K562 (cell line): ENCODE data around the gene POM121. TPM values are rescaled to one million over a fixed set of nuclear protein-coding genes. Genes with fewer than 3 reads are reported as not detected.
A peak's percentile ranks its signal among the peaks of the same experiment; 100 is the strongest.

ENCODE experiments used
- ATAC-seq: fragments of 200-7000 bp; cut with Tn5 transposase; 3 replicates; pipeline ENCODE4 v1.9.1; 2020; ENCODE audit warnings: moderate library complexity
- BruUV-seq: library from RNA; stranded (reverse); fragments of 400-500 nt; replicated peaks from 2 replicates; lab custom pipeline; 2021; lab: Mats Ljungman, UMichigan
- CTCF ChIA-PET: fragments of 300-600 bp; formaldehyde crosslinking; extraction: SDS; loops from one replicate; lab custom pipeline; 2021; ENCODE audit warnings: low intra/inter-chr PET ratio; lab: Yijun Ruan, JAX
- POLR2A ChIA-PET: fragments of 300-600, 350-650 bp; sonication (Branson Sonifier 250); formaldehyde crosslinking; extraction: SDS; loops from one replicate; lab custom pipeline; 2021; ENCODE audit warnings: antibody characterized with exemption, inconsistent platforms; lab: Yijun Ruan, JAX
- DNase-seq, 4 experiments: peaks; one replicate each; pipeline versions ENCODE4 v3.0.0 to v3.0.0-alpha.2; 2011 to 2018; ENCODE audit warnings: low spot score in 3 of 4, mixed read lengths in 3 of 4; ENCODE audit errors: extremely low read depth in 1 of 4
- FAIRE-seq: peaks from 2 replicates; lab custom pipeline; 2011; peaks lifted over from hg19 to GRCh38; lab: Jason Lieb, UNC
- H2AFZ ChIP-seq: 2 replicates; pipeline ENCODE4 v1.6.0; 2011; ENCODE audit warnings: low read depth, low read length, control low read depth, inconsistent platforms
- H3K27ac ChIP-seq: fragments of 200-600 bp; 3 replicates; pipeline ENCODE4 v1.8.0; 2011; ENCODE audit warnings: low read depth, mild to moderate bottlenecking, control low read depth, inconsistent platforms, low read length, moderate library complexity, mixed read lengths; ENCODE audit errors: extremely low read depth
- H3K27me3 ChIP-seq, 2 experiments: fragments of 300-600 bp in 1 of 2; 2 replicates in 1 of 2; 3 replicates in 1 of 2; pipeline versions ENCODE4 v1.6.0 to v1.8.0; 2011; ENCODE audit warnings: inconsistent platforms in 2 of 2, low read length in 2 of 2, mild to moderate bottlenecking in 1 of 2, mixed read lengths in 1 of 2, moderate library complexity in 1 of 2; ENCODE audit not compliant: control insufficient read depth in 2 of 2, insufficient read depth in 2 of 2
- H3K36me3 ChIP-seq: fragments of 300-600 bp; 3 replicates; pipeline ENCODE4 v1.8.0; 2011; ENCODE audit warnings: mild to moderate bottlenecking, low read length, inconsistent platforms; ENCODE audit not compliant: control insufficient read depth, insufficient read depth
- H3K4me1 ChIP-seq, 2 experiments: fragments of 200-600 bp in 1 of 2; replicated peaks in 1 of 2; 2 replicates in 1 of 2; 3 replicates in 1 of 2; pipeline versions ENCODE4 v1.5.1 to v1.8.0; 2011; ENCODE audit warnings: inconsistent platforms in 2 of 2, low read length in 2 of 2, mild to moderate bottlenecking in 1 of 2, mixed read lengths in 1 of 2, moderate library complexity in 1 of 2; ENCODE audit not compliant: control insufficient read depth in 2 of 2, insufficient read depth in 2 of 2
- H3K4me2 ChIP-seq: 2 replicates; pipeline ENCODE4 v1.6.1; 2011; ENCODE audit warnings: low read length, control low read depth, inconsistent platforms, mixed read lengths; ENCODE audit not compliant: insufficient read depth
- H3K4me3 ChIP-seq: fragments of 200-600 bp; sonication (generic), shearing (Covaris generic); 2 replicates; pipeline ENCODE4 v1.5.1; 2016; ENCODE audit warnings: control low read depth, inconsistent platforms
- H3K79me2 ChIP-seq: fragments of 200-600 bp; 3 replicates; pipeline ENCODE4 v1.8.0; 2011; ENCODE audit warnings: low read length, inconsistent platforms; ENCODE audit not compliant: control insufficient read depth, insufficient read depth
- H3K9ac ChIP-seq, 2 experiments: 2 replicates each; pipeline versions ENCODE4 v1.6.0 to v1.6.1; 2011; ENCODE audit warnings: low read depth in 2 of 2, low read length in 2 of 2, control low read depth in 1 of 2, inconsistent platforms in 1 of 2, mild to moderate bottlenecking in 1 of 2, mixed read lengths in 1 of 2; ENCODE audit not compliant: insufficient read depth in 1 of 2
- H3K9me1 ChIP-seq: one replicate; pipeline ENCODE4 v1.6.0; 2011; ENCODE audit warnings: inconsistent platforms, mild to moderate bottlenecking, low read length, moderate library complexity; ENCODE audit not compliant: control insufficient read depth, insufficient read depth
- H3K9me3 ChIP-seq: replicated peaks from 2 replicates; pipeline ENCODE4 v1.5.1; 2011; ENCODE audit warnings: low read depth, low read length, inconsistent platforms; ENCODE audit not compliant: control insufficient read depth, insufficient read depth
- H4K20me1 ChIP-seq: replicated peaks from 2 replicates; pipeline ENCODE4 v1.6.1; 2011; ENCODE audit warnings: low read length, inconsistent platforms, mixed read lengths; ENCODE audit not compliant: control insufficient read depth, insufficient read depth
- CAMTA2 ChIP-seq: fragments of 250-450 bp; sonication (Bioruptor Pico); conservative IDR thresholded peaks from 2 replicates; pipeline ENCODE4 v1.5.1; 2022
- CEBPB ChIP-seq: fragments of 450-650 bp; IDR thresholded peaks from 2 replicates; pipeline ENCODE4 v1.6.1; 2016; ENCODE audit warnings: missing genetic modification characterization, missing compliant biosample characterization
- CHD2 ChIP-seq: IDR thresholded peaks from 2 replicates; pipeline ENCODE4 v1.6.1; 2011; ENCODE audit warnings: low read depth, low read length
- E4F1 ChIP-seq: fragments of 250-450 bp; sonication (Bioruptor Pico); IDR thresholded peaks from 2 replicates; pipeline ENCODE4 v1.5.0; 2021; ENCODE audit warnings: mild to moderate bottlenecking, borderline replicate concordance
- KLF1 ChIP-seq: fragments of 450-650 bp; IDR thresholded peaks from 2 replicates; pipeline ENCODE4 v1.6.1; 2016; ENCODE audit warnings: missing genetic modification characterization, missing compliant biosample characterization
- PTTG1 ChIP-seq: fragments of 450-650 bp; IDR thresholded peaks from 2 replicates; pipeline ENCODE4 v1.6.1; 2016; ENCODE audit warnings: low read depth, mild to moderate bottlenecking, missing genetic modification characterization, missing compliant biosample characterization
- SIN3A ChIP-seq, 2 experiments: fragments of 150-350 bp in 1 of 2; IDR thresholded peaks; 2 replicates each; pipeline ENCODE4 v1.6.1; 2011 to 2016; ENCODE audit warnings: borderline replicate concordance in 2 of 2, low read depth in 2 of 2, low read length in 2 of 2, mild to moderate bottlenecking in 2 of 2, moderate library complexity in 2 of 2; ENCODE audit not compliant: control insufficient read depth in 1 of 2
- ZKSCAN1 ChIP-seq: fragments of 150-350 bp; IDR thresholded peaks from 2 replicates; pipeline ENCODE4 v1.6.1; 2016; ENCODE audit warnings: low read depth, low read length
- ZNF146 ChIP-seq: IDR thresholded peaks from one replicate; pipeline ENCODE4 v1.6.1; 2018; ENCODE audit warnings: missing compliant biosample characterization; ENCODE audit not compliant: unreplicated experiment
- ZNF561 ChIP-seq: fragments of 450-650 bp; formaldehyde crosslinking; conservative IDR thresholded peaks from 2 replicates; pipeline ENCODE4 v1.4.0; 2020; ENCODE audit warnings: mild to moderate bottlenecking, moderate library complexity
- WGBS: fragments of 100-300 bp; shearing (Covaris generic); methylation state at CpG from one replicate; pipeline ENCODE4 v1.1.6; 2016; ENCODE audit warnings: low coverage, mixed read lengths; ENCODE audit not compliant: insufficient coverage; ENCODE audit errors: missing lambda C conversion rate; 5-methylcytosine and 5-hydroxymethylcytosine counted together
- in situ Hi-C: fragments of 300-500 bp; cut with MboI; formaldehyde crosslinking; loops from 4 replicates; pipeline ENCODE4 v1.15.0; 2018; ENCODE audit warnings: inconsistent platforms, mixed read lengths
- intact Hi-C: fragments of 100-400 bp; cut with micrococcal nuclease; formaldehyde crosslinking; loops from 2 replicates; pipeline ENCODE4 v1.14.2; 2022
- polyA plus RNA-seq, 8 experiments: library from polyadenylated mRNA; depleted of rRNA in 4 of 8; stranded (reverse) in 5 of 8; unstranded in 3 of 8; fragments of >200 nt; fragmentation: Nextera tagmentation in 2 of 8; fragmentation: Illumina TruSeq in 1 of 8; extraction: Ambion mirVana in 2 of 8; extraction: Trizol in 1 of 8; gene quantifications; 2 replicates each; pipeline versions ENCODE4 v1.2.1 to v1.2.3, GENCODE V29; 2011 to 2014; ENCODE audit warnings: inconsistent platforms in 1 of 8, missing spikeins in 1 of 8
- total RNA-seq, 7 experiments: library from RNA; depleted of rRNA in 6 of 7; stranded (reverse); fragments of >200 nt in 6 of 7; fragmentation: Illumina TruSeq in 2 of 7; extraction: Trizol in 2 of 7; gene quantifications; 2 replicates each; pipeline versions ENCODE4 v1.2.1 to v1.2.3, GENCODE V29; 2011 to 2021; ENCODE audit warnings: low replicate concordance in 1 of 7
- TF ChIP-seq, protein P1 (sequence below), 2 experiments: fragments of 200-800 bp in 1 of 2; sonication (Bioruptor generic) in 1 of 2; sonication (generic) in 1 of 2; formaldehyde crosslinking in 1 of 2; IDR thresholded peaks in 1 of 2; conservative IDR thresholded peaks in 1 of 2; 2 replicates each; pipeline versions ENCODE4 v1.5.0 to v1.6.1; 2016 to 2020; ENCODE audit warnings: missing compliant biosample characterization in 1 of 2, missing genetic modification characterization in 1 of 2, missing genetic modification reagents in 1 of 2
- TF ChIP-seq, protein P2 (sequence below): sonication (generic); formaldehyde crosslinking; IDR thresholded peaks from 2 replicates; pipeline ENCODE4 v1.8.0; 2022; ENCODE audit warnings: mild to moderate bottlenecking, missing genetic modification reagents

Gene POM121
- total and polyA plus RNA-seq, 9 of the 15 experiments (the other 6 are each of a cell fraction or from before 2014, with no cell fraction given): 3.6 to 112 (median 12.5) TPM

DNA sequence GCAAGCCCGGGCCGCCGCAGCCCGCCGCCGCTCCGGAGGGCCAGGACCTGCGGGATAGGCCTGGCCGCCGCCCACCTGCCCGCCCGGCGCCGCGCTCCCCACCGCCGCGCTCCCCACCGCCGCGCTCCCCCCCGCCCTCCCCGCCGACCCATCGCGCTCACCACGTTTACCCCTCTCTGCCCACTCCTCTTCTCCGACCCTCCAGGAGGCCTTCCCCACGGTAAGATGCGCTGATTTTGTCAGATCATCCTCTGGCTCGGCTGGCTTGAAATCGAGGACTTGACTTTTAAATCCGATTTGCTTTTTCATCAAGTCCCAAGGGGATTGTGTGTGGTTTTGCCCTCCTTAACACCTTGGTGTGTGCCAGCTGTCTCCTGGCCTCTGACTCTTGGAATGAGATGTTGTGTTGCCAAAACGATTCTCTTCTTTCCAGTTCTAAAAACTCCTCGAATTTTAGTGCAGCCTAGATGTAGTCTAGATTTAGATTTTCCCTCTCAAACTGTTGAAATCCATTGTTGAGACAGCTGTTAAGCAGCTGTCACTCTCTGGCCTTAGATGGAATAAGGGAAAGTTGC lies 738 bp downstream of the POM121 start:
- BruUV-seq: no TSS peak
- peaks cover 66% of the 10 kb centered on the region for H3K79me2 ChIP-seq
- H3K4me2 ChIP-seq: peak overlapping the region; percentile 90
- H3K27me3 ChIP-seq: no peaks in the 10 kb centered on the region
- peak; percentile 61 for ATAC-seq
- H3K4me3 ChIP-seq: peak overlapping the region; percentile 56
- peak in 3 of 4 experiments; percentile 44 to 54 (median 50) for DNase-seq
- ChIA-PET POLR2A (interaction anchor here (0.6 kb wide), 1 partner anchor 172 kb away, joined by 4 read pairs; no protein-coding TSS in a partner anchor), CTCF (no interaction called here)
- 0 out of 2 replicates have a peak, but pooled peaks cover 7% of the 10 kb centered on the region for H4K20me1 ChIP-seq
- peaks cover 64% of the 10 kb centered on the region for H3K36me3 ChIP-seq
- in situ Hi-C loops (no loop called here), intact Hi-C loops (no loop called here)
- WGBS: under 1% methylated on average over 13 of the region's 35 CpGs
- no peaks in the 10 kb centered on the region for H3K9me3 ChIP-seq
- peak overlapping the region; percentile 91 to 98 for H3K9ac ChIP-seq
- H3K4me1 ChIP-seq: peaks cover 6 to 15% of the 10 kb centered on the region in 2 experiments; a peak in 4 of 5 replicates
- no peaks in the 10 kb centered on the region for H3K9me1 ChIP-seq
- FAIRE-seq: no peak
- H3K27ac ChIP-seq: peak overlapping the region; percentile 95
- no peak overlapping the region; the same call in 1 of the 2 replicates for H2AFZ ChIP-seq
- TF ChIP-seq SIN3A (IDR thresholded peaks at IDR 0.05; ENCODE audit: borderline replicate concordance in 2 of 2, control insufficient read depth in 1 of 2, low read depth in 2 of 2, low read length in 2 of 2) (0 out of 4 replicates have a peak, but pooled peaks of 1 of the 2 experiments have one; percentile 7), KLF1 (no peak), ZNF146 (CRISPR knock-in tag) (no peak), E4F1 (CRISPR knock-in tag) (no peak), CEBPB (tag) (no peak), CAMTA2 (CRISPR knock-in tag) (no peak), ZNF561 (CRISPR knock-in tag) (no peak), ZKSCAN1 (no peak), CHD2 (0 out of 2 replicates have a peak, but pooled peaks have one; percentile 11), PTTG1 (tag) (no peak)
- TF ChIP-seq, protein P1, sequence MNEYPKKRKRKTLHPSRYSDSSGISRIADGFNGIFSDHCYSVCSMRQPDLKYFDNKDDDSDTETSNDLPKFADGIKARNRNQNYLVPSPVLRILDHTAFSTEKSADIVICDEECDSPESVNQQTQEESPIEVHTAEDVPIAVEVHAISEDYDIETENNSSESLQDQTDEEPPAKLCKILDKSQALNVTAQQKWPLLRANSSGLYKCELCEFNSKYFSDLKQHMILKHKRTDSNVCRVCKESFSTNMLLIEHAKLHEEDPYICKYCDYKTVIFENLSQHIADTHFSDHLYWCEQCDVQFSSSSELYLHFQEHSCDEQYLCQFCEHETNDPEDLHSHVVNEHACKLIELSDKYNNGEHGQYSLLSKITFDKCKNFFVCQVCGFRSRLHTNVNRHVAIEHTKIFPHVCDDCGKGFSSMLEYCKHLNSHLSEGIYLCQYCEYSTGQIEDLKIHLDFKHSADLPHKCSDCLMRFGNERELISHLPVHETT (CRISPR knock-in tag; conservative IDR thresholded peaks at IDR 0.05 in 1 of 2, IDR thresholded peaks at IDR 0.05 in 1 of 2): no peak
- TF ChIP-seq, protein P2, sequence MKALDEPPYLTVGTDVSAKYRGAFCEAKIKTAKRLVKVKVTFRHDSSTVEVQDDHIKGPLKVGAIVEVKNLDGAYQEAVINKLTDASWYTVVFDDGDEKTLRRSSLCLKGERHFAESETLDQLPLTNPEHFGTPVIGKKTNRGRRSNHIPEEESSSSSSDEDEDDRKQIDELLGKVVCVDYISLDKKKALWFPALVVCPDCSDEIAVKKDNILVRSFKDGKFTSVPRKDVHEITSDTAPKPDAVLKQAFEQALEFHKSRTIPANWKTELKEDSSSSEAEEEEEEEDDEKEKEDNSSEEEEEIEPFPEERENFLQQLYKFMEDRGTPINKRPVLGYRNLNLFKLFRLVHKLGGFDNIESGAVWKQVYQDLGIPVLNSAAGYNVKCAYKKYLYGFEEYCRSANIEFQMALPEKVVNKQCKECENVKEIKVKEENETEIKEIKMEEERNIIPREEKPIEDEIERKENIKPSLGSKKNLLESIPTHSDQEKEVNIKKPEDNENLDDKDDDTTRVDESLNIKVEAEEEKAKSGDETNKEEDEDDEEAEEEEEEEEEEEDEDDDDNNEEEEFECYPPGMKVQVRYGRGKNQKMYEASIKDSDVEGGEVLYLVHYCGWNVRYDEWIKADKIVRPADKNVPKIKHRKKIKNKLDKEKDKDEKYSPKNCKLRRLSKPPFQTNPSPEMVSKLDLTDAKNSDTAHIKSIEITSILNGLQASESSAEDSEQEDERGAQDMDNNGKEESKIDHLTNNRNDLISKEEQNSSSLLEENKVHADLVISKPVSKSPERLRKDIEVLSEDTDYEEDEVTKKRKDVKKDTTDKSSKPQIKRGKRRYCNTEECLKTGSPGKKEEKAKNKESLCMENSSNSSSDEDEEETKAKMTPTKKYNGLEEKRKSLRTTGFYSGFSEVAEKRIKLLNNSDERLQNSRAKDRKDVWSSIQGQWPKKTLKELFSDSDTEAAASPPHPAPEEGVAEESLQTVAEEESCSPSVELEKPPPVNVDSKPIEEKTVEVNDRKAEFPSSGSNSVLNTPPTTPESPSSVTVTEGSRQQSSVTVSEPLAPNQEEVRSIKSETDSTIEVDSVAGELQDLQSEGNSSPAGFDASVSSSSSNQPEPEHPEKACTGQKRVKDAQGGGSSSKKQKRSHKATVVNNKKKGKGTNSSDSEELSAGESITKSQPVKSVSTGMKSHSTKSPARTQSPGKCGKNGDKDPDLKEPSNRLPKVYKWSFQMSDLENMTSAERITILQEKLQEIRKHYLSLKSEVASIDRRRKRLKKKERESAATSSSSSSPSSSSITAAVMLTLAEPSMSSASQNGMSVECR (CRISPR knock-in tag): peak; percentile 8; the same call in 1 of the 2 replicates
